ENCODE results near the gene RAP1GAP2. TPM values are rescaled to one million over a fixed set of nuclear protein-coding genes. Genes with fewer than 3 reads are reported as not detected.
A peak's percentile ranks its signal among the peaks of the same experiment; 100 is the strongest.

Gene RAP1GAP2
- total RNA-seq, 3 donors from 2014 or later, result 26.6 to 45.3 (median 43.3) TPM

- Histone ChIP-seq H3K4me3 (no peak overlapping the region), H3K36me3 (ENCODE audit: low read depth) (no peaks in the 10 kb centered on the region), H3K4me1 (ENCODE audit: low read depth) (no peaks in the 10 kb centered on the region), H3K9me3 (no peaks in the 10 kb centered on the region)
- DNase-seq (no peak), ATAC-seq (no peak)
- intact Hi-C loops (cut with DNase I, micrococcal nuclease), result no loop called here
- no peak for TF ChIP-seq CTCF (IDR thresholded peaks at IDR 0.05)
Measured at GRCh38 chr17:2874189-2874686, 78.0 kb downstream of the RAP1GAP2 start.

GRCh38 chr17:2875608-2876007 is 79.4 kb downstream of the RAP1GAP2 start:
- H3K36me3 ChIP-seq (ENCODE audit: low read depth), result no peaks in the 10 kb centered on the region
- DNase-seq (no peak), ATAC-seq (no peak)
- no peaks in the 10 kb centered on the region for H3K9me3 ChIP-seq
- no peak for TF ChIP-seq CTCF (IDR thresholded peaks at IDR 0.05)
- H3K4me3 ChIP-seq, result no peak overlapping the region
- H3K4me1 ChIP-seq (ENCODE audit: low read depth), result no peaks in the 10 kb centered on the region
- intact Hi-C loops (cut with DNase I, micrococcal nuclease), result no loop called here

- H3K36me3 ChIP-seq (ENCODE audit: low read depth), result no peaks in the 10 kb centered on the region
- TF ChIP-seq CTCF (IDR thresholded peaks at IDR 0.05), result no peak
- H3K4me3 ChIP-seq, result no peak overlapping the region
- no peaks in the 10 kb centered on the region for H3K9me3 ChIP-seq
- no peak for DNase-seq
- intact Hi-C loops (cut with DNase I, micrococcal nuclease), result no loop called here
- no peak for ATAC-seq
- H3K4me1 ChIP-seq (ENCODE audit: low read depth), result no peaks in the 10 kb centered on the region
Measured at GRCh38 chr17:2876467-2876866, 80.2 kb downstream of the RAP1GAP2 start.

- Histone ChIP-seq H3K4me1 (ENCODE audit: low read depth) (no peaks in the 10 kb centered on the region), H3K9me3 (no peaks in the 10 kb centered on the region), H3K36me3 (ENCODE audit: low read depth) (no peaks in the 10 kb centered on the region), H3K4me3 (no peak overlapping the region)
- intact Hi-C loops (cut with DNase I, micrococcal nuclease), result no loop called here
- ATAC-seq, result peak; percentile 62
- no peak for TF ChIP-seq CTCF (IDR thresholded peaks at IDR 0.05)
- DNase-seq, result no peak
Measured at GRCh38 chr17:2878751-2879254, 82.6 kb downstream of the RAP1GAP2 start.

GRCh38 chr17:2880050-2880449 is 83.8 kb downstream of the RAP1GAP2 start:
- no peaks in the 10 kb centered on the region for H3K4me1 ChIP-seq (ENCODE audit: low read depth)
- H3K4me3 ChIP-seq, result no peak overlapping the region
- H3K36me3 ChIP-seq (ENCODE audit: low read depth), result no peaks in the 10 kb centered on the region
- no peak for TF ChIP-seq CTCF (IDR thresholded peaks at IDR 0.05)
- no peaks in the 10 kb centered on the region for H3K9me3 ChIP-seq
- no peak for DNase-seq
- ATAC-seq, result no peak
- intact Hi-C loops (cut with DNase I, micrococcal nuclease), result no loop called here

- intact Hi-C loops (cut with DNase I, micrococcal nuclease), result no loop called here
- DNase-seq, result no peak
- Histone ChIP-seq H3K4me1 (ENCODE audit: low read depth) (no peaks in the 10 kb centered on the region), H3K9me3 (no peaks in the 10 kb centered on the region), H3K36me3 (ENCODE audit: low read depth) (no peaks in the 10 kb centered on the region), H3K4me3 (no peak overlapping the region)
- no peak for TF ChIP-seq CTCF (IDR thresholded peaks at IDR 0.05)
- no peak for ATAC-seq
Measured at GRCh38 chr17:2881295-2881694, 85.1 kb downstream of the RAP1GAP2 start.

Measured in mucosa of descending colon (tissue), 3 donors.